HEK293 (cell line): ENCODE results near the gene MGA.

Source experiments
- CTCF ChIA-PET: fragments of 350-600 bp; formaldehyde crosslinking; extraction: SDS; loops from one replicate; lab custom pipeline; 2021; ENCODE audit warnings: antibody characterized with exemption; lab: Yijun Ruan, JAX
- POLR2A ChIA-PET: fragments of 300-600 bp; formaldehyde crosslinking; extraction: SDS; loops from one replicate; lab custom pipeline; 2020; ENCODE audit warnings: antibody characterized with exemption, inconsistent platforms; lab: Yijun Ruan, JAX
- H3K27ac ChIP-seq: fragments of 200-500 bp; sonication (Bioruptor generic); 2 replicates; pipeline ENCODE4 v1.5.1; 2014; ENCODE audit warnings: low read depth, low read length, control low read depth, inconsistent platforms; ENCODE audit errors: extremely low read depth
- H3K36me3 ChIP-seq, 2 experiments: fragments of 200-500 bp in 1 of 2; sonication (Bioruptor generic) in 1 of 2; 1 replicate in 1 of 2; 2 replicates in 1 of 2; pipeline ENCODE4 v1.5.1; 2014 to 2017; ENCODE audit warnings: inconsistent platforms in 2 of 2, low read length in 2 of 2; ENCODE audit not compliant: control insufficient read depth in 2 of 2, insufficient read depth in 1 of 2
- H3K4me1 ChIP-seq: fragments of 200-500 bp; sonication (Bioruptor generic); 2 replicates; pipeline ENCODE4 v1.5.1; 2014; ENCODE audit warnings: mild to moderate bottlenecking, low read length, inconsistent platforms; ENCODE audit not compliant: control insufficient read depth, insufficient read depth
- H3K4me3 ChIP-seq: 2 replicates; pipeline ENCODE4 v1.5.1; 2011; ENCODE audit warnings: low read depth, mild to moderate bottlenecking, control low read depth, low read length, moderate library complexity
- H3K9me3 ChIP-seq: fragments of 200-500 bp; sonication (Bioruptor generic); 2 replicates; pipeline ENCODE4 v1.5.1; 2014; ENCODE audit warnings: low read depth, low read length, inconsistent platforms; ENCODE audit not compliant: control insufficient read depth, insufficient read depth
- GLI4 ChIP-seq: fragments of 450-650 bp; formaldehyde crosslinking; IDR thresholded peaks from 2 replicates; pipeline ENCODE4 v1.5.1; 2016; ENCODE audit warnings: missing biosample characterization, missing genetic modification characterization
- KLF7 ChIP-seq: fragments of 450-650 bp; formaldehyde crosslinking; IDR thresholded peaks from 2 replicates; pipeline ENCODE4 v1.5.1; 2016; ENCODE audit warnings: missing biosample characterization, missing genetic modification characterization, borderline replicate concordance
- PRDM1 ChIP-seq: fragments of 450-650 bp; formaldehyde crosslinking; IDR thresholded peaks from 2 replicates; pipeline ENCODE4; 2016; ENCODE audit warnings: missing biosample characterization, missing genetic modification characterization
- SCRT1 ChIP-seq: fragments of 450-650 bp; formaldehyde crosslinking; IDR thresholded peaks from 2 replicates; pipeline ENCODE4 v1.5.1; 2016; ENCODE audit warnings: missing biosample characterization, missing genetic modification characterization, borderline replicate concordance
- ZBTB7A ChIP-seq: fragments of 450-650 bp; formaldehyde crosslinking; IDR thresholded peaks from 2 replicates; pipeline ENCODE4 v1.5.1; 2016; ENCODE audit warnings: low read depth, missing biosample characterization, missing genetic modification characterization
- ZEB2 ChIP-seq: fragments of 450-650 bp; formaldehyde crosslinking; IDR thresholded peaks from 2 replicates; pipeline ENCODE4 v1.5.1; 2016; ENCODE audit warnings: missing biosample characterization, missing genetic modification characterization
- ZFP37 ChIP-seq: fragments of 450-650 bp; formaldehyde crosslinking; IDR thresholded peaks from 2 replicates; pipeline ENCODE4 v1.5.1; 2016; ENCODE audit warnings: missing biosample characterization, missing genetic modification characterization
- ZFP41 ChIP-seq: fragments of 450-650 bp; formaldehyde crosslinking; IDR thresholded peaks from 2 replicates; pipeline ENCODE4 v1.5.1; 2016; ENCODE audit warnings: missing biosample characterization, missing genetic modification characterization, borderline replicate concordance
- ZNF133 ChIP-seq: fragments of 450-650 bp; formaldehyde crosslinking; IDR thresholded peaks from 2 replicates; pipeline ENCODE4 v1.5.1; 2016; ENCODE audit warnings: missing biosample characterization, missing genetic modification characterization
- ZNF184 ChIP-seq: fragments of 450-650 bp; IDR thresholded peaks from 2 replicates; pipeline ENCODE4 v1.5.1; 2018; ENCODE audit warnings: missing biosample characterization, mild to moderate bottlenecking, missing genetic modification characterization
- ZNF292 ChIP-seq: fragments of 450-650 bp; formaldehyde crosslinking; IDR thresholded peaks from 2 replicates; pipeline ENCODE4 v1.5.1; 2016; ENCODE audit warnings: low read depth, missing biosample characterization, missing genetic modification characterization, borderline replicate concordance
- ZNF302 ChIP-seq: fragments of 450-650 bp; formaldehyde crosslinking; IDR thresholded peaks from 2 replicates; pipeline ENCODE4 v1.5.1; 2016; ENCODE audit warnings: missing biosample characterization, missing genetic modification characterization, low read depth
- ZNF366 ChIP-seq: fragments of 450-650 bp; formaldehyde crosslinking; conservative IDR thresholded peaks from 2 replicates; pipeline ENCODE4 v1.5.1; 2016; ENCODE audit warnings: missing biosample characterization, missing genetic modification characterization
- ZNF391 ChIP-seq: fragments of 450-650 bp; formaldehyde crosslinking; IDR thresholded peaks from 2 replicates; pipeline ENCODE4 v1.5.1; 2016; ENCODE audit warnings: low read depth, missing biosample characterization, missing genetic modification characterization, borderline replicate concordance
- ZNF530 ChIP-seq: fragments of 450-650 bp; formaldehyde crosslinking; IDR thresholded peaks from 2 replicates; pipeline ENCODE4 v1.5.1; 2016; ENCODE audit warnings: low read depth, missing biosample characterization, missing genetic modification characterization
- ZNF549 ChIP-seq: fragments of 450-650 bp; IDR thresholded peaks from 2 replicates; pipeline ENCODE4 v1.5.1; 2018; ENCODE audit warnings: missing biosample characterization, missing genetic modification characterization, mild to moderate bottlenecking, inconsistent platforms, moderate library complexity
- ZNF747 ChIP-seq: fragments of 450-650 bp; formaldehyde crosslinking; IDR thresholded peaks from 2 replicates; pipeline ENCODE4 v1.5.1; 2016; ENCODE audit warnings: missing biosample characterization, missing genetic modification characterization
- ZNF776 ChIP-seq: fragments of 450-650 bp; formaldehyde crosslinking; IDR thresholded peaks from 2 replicates; pipeline ENCODE4 v1.5.0; 2017; ENCODE audit warnings: missing biosample characterization, missing genetic modification characterization, borderline replicate concordance
- ZNF837 ChIP-seq: fragments of 450-650 bp; formaldehyde crosslinking; IDR thresholded peaks from 2 replicates; pipeline ENCODE4 v1.5.1; 2016; ENCODE audit warnings: missing biosample characterization, missing genetic modification characterization
- ZSCAN23 ChIP-seq: fragments of 450-650 bp; formaldehyde crosslinking; IDR thresholded peaks from 2 replicates; pipeline ENCODE4 v1.5.1; 2016; ENCODE audit warnings: missing biosample characterization, missing genetic modification characterization
- TF ChIP-seq, protein P1 (sequence below): fragments of 450-650 bp; formaldehyde crosslinking; IDR thresholded peaks from 2 replicates; pipeline ENCODE4 v1.5.1; 2016; ENCODE audit warnings: missing biosample characterization, missing genetic modification characterization
- TF ChIP-seq, protein P2 (sequence below): fragments of 450-650 bp; formaldehyde crosslinking; IDR thresholded peaks from 2 replicates; pipeline ENCODE4 v1.5.1; 2016; ENCODE audit warnings: missing biosample characterization, missing genetic modification characterization, borderline replicate concordance
- TF ChIP-seq, protein P3 (sequence below): fragments of 450-650 bp; formaldehyde crosslinking; IDR thresholded peaks from 2 replicates; pipeline ENCODE4 v1.5.1; 2016; ENCODE audit warnings: missing biosample characterization, missing genetic modification characterization
- TF ChIP-seq, protein P4 (sequence below): fragments of 450-650 bp; IDR thresholded peaks from 2 replicates; pipeline ENCODE4 v1.5.1; 2018; ENCODE audit warnings: missing biosample characterization, mild to moderate bottlenecking, missing genetic modification characterization
- TF ChIP-seq, protein P5 (sequence below): fragments of 450-650 bp; formaldehyde crosslinking; IDR thresholded peaks from 2 replicates; pipeline ENCODE4 v1.5.1; 2017; ENCODE audit warnings: missing biosample characterization, missing genetic modification characterization
- TF ChIP-seq, protein P6 (sequence below): fragments of 450-650 bp; formaldehyde crosslinking; IDR thresholded peaks from 2 replicates; pipeline ENCODE4 v1.5.1; 2016; ENCODE audit warnings: missing biosample characterization, missing genetic modification characterization

Gene MGA

DNA sequence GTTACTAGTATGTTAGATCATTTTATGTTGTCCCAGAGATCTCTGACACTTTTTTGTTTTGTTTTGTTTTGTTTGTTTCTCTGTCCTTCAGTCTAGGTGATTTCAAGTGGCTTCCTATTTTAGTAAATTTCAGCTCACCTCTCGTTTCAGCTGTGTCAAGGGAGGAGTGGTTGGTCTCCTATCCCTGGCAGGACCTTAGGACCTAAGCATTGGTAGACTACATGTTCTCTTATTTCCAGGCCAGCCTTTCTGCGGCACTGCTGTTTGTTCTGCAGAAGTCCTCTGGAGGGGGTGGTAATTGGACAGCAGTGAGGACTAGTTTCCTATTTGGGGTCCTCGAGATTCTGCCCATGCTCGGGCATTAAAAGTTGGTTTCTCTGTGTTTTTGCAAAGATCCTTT is 31.8 kb downstream of the MGA start (continued):
- TF ChIP-seq, protein P1, sequence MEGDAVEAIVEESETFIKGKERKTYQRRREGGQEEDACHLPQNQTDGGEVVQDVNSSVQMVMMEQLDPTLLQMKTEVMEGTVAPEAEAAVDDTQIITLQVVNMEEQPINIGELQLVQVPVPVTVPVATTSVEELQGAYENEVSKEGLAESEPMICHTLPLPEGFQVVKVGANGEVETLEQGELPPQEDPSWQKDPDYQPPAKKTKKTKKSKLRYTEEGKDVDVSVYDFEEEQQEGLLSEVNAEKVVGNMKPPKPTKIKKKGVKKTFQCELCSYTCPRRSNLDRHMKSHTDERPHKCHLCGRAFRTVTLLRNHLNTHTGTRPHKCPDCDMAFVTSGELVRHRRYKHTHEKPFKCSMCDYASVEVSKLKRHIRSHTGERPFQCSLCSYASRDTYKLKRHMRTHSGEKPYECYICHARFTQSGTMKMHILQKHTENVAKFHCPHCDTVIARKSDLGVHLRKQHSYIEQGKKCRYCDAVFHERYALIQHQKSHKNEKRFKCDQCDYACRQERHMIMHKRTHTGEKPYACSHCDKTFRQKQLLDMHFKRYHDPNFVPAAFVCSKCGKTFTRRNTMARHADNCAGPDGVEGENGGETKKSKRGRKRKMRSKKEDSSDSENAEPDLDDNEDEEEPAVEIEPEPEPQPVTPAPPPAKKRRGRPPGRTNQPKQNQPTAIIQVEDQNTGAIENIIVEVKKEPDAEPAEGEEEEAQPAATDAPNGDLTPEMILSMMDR (tag by site-specific recombination), result no peak
- TF ChIP-seq ZNF292 (no peak), ZNF549 (tag by site-specific recombination) (no peak), ZNF184 (tag by site-specific recombination) (no peak), ZEB2 (tag by site-specific recombination) (no peak), ZNF837 (no peak), ZNF302 (tag by site-specific recombination) (no peak)
- TF ChIP-seq, protein P2, sequence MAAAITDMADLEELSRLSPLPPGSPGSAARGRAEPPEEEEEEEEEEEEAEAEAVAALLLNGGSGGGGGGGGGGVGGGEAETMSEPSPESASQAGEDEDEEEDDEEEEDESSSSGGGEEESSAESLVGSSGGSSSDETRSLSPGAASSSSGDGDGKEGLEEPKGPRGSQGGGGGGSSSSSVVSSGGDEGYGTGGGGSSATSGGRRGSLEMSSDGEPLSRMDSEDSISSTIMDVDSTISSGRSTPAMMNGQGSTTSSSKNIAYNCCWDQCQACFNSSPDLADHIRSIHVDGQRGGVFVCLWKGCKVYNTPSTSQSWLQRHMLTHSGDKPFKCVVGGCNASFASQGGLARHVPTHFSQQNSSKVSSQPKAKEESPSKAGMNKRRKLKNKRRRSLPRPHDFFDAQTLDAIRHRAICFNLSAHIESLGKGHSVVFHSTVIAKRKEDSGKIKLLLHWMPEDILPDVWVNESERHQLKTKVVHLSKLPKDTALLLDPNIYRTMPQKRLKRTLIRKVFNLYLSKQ (tag by site-specific recombination), result no peak
- TF ChIP-seq, protein P3, sequence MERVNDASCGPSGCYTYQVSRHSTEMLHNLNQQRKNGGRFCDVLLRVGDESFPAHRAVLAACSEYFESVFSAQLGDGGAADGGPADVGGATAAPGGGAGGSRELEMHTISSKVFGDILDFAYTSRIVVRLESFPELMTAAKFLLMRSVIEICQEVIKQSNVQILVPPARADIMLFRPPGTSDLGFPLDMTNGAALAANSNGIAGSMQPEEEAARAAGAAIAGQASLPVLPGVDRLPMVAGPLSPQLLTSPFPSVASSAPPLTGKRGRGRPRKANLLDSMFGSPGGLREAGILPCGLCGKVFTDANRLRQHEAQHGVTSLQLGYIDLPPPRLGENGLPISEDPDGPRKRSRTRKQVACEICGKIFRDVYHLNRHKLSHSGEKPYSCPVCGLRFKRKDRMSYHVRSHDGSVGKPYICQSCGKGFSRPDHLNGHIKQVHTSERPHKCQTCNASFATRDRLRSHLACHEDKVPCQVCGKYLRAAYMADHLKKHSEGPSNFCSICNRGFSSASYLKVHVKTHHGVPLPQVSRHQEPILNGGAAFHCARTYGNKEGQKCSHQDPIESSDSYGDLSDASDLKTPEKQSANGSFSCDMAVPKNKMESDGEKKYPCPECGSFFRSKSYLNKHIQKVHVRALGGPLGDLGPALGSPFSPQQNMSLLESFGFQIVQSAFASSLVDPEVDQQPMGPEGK (tag by site-specific recombination), result no peak
- TF ChIP-seq, protein P4, sequence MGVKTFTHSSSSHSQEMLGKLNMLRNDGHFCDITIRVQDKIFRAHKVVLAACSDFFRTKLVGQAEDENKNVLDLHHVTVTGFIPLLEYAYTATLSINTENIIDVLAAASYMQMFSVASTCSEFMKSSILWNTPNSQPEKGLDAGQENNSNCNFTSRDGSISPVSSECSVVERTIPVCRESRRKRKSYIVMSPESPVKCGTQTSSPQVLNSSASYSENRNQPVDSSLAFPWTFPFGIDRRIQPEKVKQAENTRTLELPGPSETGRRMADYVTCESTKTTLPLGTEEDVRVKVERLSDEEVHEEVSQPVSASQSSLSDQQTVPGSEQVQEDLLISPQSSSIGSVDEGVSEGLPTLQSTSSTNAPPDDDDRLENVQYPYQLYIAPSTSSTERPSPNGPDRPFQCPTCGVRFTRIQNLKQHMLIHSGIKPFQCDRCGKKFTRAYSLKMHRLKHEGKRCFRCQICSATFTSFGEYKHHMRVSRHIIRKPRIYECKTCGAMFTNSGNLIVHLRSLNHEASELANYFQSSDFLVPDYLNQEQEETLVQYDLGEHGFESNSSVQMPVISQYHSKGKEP, result no peak
- TF ChIP-seq, protein P5, sequence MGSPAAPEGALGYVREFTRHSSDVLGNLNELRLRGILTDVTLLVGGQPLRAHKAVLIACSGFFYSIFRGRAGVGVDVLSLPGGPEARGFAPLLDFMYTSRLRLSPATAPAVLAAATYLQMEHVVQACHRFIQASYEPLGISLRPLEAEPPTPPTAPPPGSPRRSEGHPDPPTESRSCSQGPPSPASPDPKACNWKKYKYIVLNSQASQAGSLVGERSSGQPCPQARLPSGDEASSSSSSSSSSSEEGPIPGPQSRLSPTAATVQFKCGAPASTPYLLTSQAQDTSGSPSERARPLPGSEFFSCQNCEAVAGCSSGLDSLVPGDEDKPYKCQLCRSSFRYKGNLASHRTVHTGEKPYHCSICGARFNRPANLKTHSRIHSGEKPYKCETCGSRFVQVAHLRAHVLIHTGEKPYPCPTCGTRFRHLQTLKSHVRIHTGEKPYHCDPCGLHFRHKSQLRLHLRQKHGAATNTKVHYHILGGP (tag by site-specific recombination), result no peak

DNA sequence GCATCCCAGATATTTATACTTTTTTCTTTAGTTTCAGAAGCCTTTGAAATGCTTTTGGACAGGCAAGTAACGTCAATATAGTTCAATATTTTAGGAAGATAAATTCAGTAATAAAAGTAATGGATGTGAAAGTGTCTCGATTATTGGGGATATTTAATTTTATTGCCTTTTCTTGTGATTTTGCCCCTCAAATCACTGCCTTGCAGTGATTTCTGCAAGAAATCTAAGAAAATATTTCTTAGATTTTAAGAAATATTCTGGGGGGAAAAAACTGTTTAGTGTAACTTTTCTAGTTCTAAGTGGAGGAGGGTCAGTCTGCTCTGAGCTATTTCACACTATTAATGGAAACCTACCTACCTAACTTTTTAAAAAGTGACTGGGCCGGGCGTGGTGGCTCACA is 33.6 kb downstream of the MGA start:
- H3K36me3 ChIP-seq, result peaks cover 3 to 8% of the 10 kb centered on the region in 2 experiments; a peak in 1 of 3 replicates
- TF ChIP-seq ZNF391 (tag by site-specific recombination) (no peak), KLF7 (tag by site-specific recombination) (no peak), ZFP37 (no peak), ZBTB7A (tag by site-specific recombination) (no peak), ZNF747 (tag by site-specific recombination) (no peak), ZNF530 (tag by site-specific recombination) (no peak), ZNF133 (tag by site-specific recombination) (no peak), ZFP41 (tag by site-specific recombination) (no peak), ZNF776 (tag by site-specific recombination) (no peak), SCRT1 (no peak), ZSCAN23 (tag by site-specific recombination) (no peak), GLI4 (no peak), ZNF366 (tag by site-specific recombination) (no peak), PRDM1 (tag by site-specific recombination) (no peak)
- TF ChIP-seq, protein P6, sequence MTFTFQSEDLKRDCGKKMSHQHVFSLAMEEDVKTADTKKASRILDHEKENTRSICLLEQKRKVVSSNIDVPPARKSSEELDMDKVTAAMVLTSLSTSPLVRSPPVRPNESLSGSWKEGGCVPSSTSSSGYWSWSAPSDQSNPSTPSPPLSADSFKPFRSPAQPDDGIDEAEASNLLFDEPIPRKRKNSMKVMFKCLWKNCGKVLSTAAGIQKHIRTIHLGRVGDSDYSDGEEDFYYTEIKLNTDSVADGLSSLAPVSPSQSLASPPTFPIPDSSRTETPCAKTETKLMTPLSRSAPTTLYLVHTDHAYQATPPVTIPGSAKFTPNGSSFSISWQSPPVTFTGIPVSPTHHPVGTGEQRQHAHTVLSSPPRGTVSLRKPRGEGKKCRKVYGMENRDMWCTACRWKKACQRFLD (tag by site-specific recombination), result no peak
- TF ChIP-seq, protein P1 (tag by site-specific recombination), result no peak
- H3K4me3 ChIP-seq, result no peak overlapping the region
- ChIA-PET POLR2A (no interaction called here), CTCF (interaction anchor here (0.7 kb wide), 1 partner anchor 235 kb away, joined by 3 read pairs; no protein-coding TSS in a partner anchor)
- no peaks in the 10 kb centered on the region for H3K9me3 ChIP-seq
- H3K27ac ChIP-seq, result no peak overlapping the region
- 0 out of 2 replicates have a peak, but pooled peaks cover 2% of the 10 kb centered on the region for H3K4me1 ChIP-seq
